GM21528 (cell line): ENCODE measurements around the gene VSIG1.

Experiments used
- ATAC-seq: cut with Tn5 transposase; IDR thresholded peaks from one replicate; pipeline ENCODE4 v1.9.1; 2021; ENCODE audit warnings: mild to moderate bottlenecking, moderate library complexity; ENCODE audit not compliant: unreplicated experiment, low FRiP score

VSIG1 gene

GRCh38 chrX:108059801-108060200, 14.9 kb downstream of the VSIG1 start:
- ATAC-seq, result no peak

- ATAC-seq, result no peak
Observed at GRCh38 chrX:108064001-108064400, 19.1 kb downstream of the VSIG1 start.

DNA sequence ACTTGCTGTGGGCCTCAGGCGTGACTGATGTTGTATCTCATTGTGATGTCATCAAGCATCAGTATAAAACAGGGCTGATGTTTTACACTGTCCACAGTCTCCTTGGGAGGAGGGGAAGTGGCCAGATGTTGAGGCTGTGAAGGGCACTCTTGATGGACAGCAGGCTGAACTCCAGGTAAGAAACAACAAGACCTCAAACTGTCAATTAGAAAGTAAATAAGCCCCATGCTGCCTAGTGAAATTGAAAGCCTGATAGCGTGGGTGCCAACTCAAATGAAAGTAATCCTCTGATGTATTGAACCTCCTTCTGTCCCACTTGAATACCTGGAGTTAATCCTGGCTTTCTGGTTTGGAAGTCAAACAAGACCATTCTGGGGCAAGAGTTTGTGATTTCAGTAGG, 19.7 kb downstream of the VSIG1 start:
- ATAC-seq, result no peak

GRCh38 chrX:108068121-108068520, 23.3 kb downstream of the VSIG1 start:
- ATAC-seq, result no peak

- no peak for ATAC-seq
Observed at GRCh38 chrX:108070891-108071290, 26.0 kb downstream of the VSIG1 start.

- no peak for ATAC-seq
Observed at GRCh38 chrX:108071578-108071977, 26.7 kb downstream of the VSIG1 start.

GRCh38 chrX:108072746-108073145, 27.9 kb downstream of the VSIG1 start:
- no peak for ATAC-seq

- ATAC-seq, result no peak
Observed at GRCh38 chrX:108081110-108081509, 36.2 kb downstream of the VSIG1 start.

GRCh38 chrX:108087792-108088191, 42.9 kb downstream of the VSIG1 start:
- no peak for ATAC-seq

DNA sequence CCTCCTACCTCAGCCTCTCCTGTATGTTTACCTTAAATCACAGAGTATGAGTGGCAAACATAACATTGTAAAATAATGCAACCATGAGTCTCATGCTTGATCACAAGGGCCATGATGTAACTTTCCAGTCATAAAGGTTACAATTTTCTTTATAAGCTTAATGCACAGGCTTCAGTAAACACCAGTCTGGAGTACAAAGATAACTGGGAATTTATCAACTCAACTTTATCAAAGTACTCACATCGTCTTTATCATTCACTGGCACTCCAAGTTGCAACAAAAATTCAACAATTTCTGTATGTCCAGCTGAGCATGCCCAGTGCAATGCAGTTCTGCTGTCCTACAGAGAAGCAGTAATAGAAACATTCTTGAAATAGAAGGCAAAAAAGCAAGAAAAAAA, 43.6 kb downstream of the VSIG1 start:
- ATAC-seq, result no peak

- ATAC-seq, result peak; percentile 7
Observed at GRCh38 chrX:108090491-108091263, 45.8 kb downstream of the VSIG1 start.

DNA sequence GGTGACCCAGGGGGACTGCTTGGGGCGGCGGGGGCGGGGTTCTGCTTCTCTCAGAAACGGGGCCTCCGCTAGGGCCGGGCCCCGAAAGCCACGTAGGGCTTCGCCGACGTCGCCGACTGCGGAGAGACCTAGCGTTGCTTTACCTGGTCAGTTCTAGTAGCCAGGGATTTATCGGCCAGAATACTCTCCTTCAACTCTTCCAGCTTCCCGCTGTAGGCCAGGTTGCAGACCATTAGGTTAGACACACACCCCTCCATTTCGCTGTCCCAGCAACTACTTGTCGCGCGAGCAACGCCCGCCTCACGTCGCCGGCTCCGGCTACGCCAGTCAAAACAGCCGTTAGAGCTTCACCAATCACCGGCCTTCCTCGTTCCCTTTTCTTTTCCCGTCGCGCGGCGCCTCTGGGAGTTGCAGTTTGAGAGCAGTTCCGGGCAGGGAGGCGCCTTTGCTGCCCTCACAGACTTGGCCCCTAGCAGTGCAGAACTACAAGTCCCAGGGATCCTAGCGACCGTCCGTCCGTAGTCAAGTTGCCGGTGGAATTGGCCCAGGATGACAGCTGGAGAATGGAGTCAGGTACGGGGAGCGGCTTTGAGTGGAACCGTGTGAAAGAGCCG, 46.5 kb downstream of the VSIG1 start, which contains the start of the genes ATG4A and PSMD10:
TSS of gene ATG4A (plus strand) at position 515 of the 614 bp plus-strand sequence. CDS start at position 564, 49 bp downstream.
TSS of gene PSMD10 (minus strand) at position 279 of the 614 bp plus-strand sequence. CDS start at position 257, 22 bp downstream.
- peak; percentile 98 for ATAC-seq

GRCh38 chrX:108091878-108092291, 47.0 kb downstream of the VSIG1 start:
- ATAC-seq, result peak; percentile 50

- no peak for ATAC-seq
Observed at GRCh38 chrX:108097380-108097779, 52.5 kb downstream of the VSIG1 start.

DNA sequence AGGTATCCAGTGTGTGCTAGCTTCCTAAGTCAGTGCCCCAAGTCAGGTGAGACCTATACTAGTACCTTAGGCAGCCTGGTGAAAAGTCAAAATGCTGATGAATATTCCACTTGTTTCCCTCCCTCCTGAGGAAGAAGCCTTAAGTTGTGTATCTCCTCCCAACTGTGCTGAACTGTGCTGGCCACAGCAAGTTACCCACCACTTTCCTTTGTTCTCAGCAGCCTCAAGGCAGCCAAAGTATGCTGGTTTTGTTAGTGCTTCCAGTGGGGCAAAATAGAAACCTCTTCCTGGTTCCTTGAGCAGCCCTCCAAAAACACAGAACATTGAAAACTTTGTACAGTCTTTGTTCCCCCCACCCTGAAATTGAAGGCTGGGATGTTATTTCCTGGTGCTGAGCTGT, 60.6 kb downstream of the VSIG1 start:
- no peak for ATAC-seq

- no peak for ATAC-seq
Observed at GRCh38 chrX:108114541-108114940, 69.7 kb downstream of the VSIG1 start.

GRCh38 chrX:108117988-108118387, 73.1 kb downstream of the VSIG1 start:
- no peak for ATAC-seq

DNA sequence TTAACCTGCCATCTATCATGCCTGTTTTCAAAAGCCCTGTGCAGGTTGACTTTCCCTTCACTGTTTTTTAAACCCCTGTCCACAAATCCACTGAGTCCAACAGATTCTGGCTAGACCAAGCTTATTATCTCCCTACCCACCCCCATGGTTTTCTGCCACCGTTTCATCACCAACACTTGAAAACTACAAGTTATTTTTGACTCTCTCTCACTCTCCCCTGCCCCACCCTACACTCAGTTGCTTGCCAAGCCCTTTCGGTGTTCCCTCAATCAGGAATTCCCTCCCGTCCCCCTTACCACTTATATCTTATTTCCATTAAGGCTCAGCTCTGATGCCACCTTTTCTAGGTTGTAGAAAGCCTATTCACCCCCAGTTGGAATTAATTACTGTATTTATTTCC, 76.4 kb downstream of the VSIG1 start:
- no peak for ATAC-seq

- ATAC-seq, result no peak
Observed at GRCh38 chrX:108122748-108123147, 77.9 kb downstream of the VSIG1 start.

- no peak for ATAC-seq
Observed at GRCh38 chrX:108123591-108124366, 78.9 kb downstream of the VSIG1 start.

GRCh38 chrX:108126661-108127060, 81.8 kb downstream of the VSIG1 start:
- ATAC-seq, result no peak
